Raji (cell line): ENCODE results near the gene UBA1.

Source experiments
- POLR2A ChIP-seq: IDR thresholded peaks from 2 replicates; pipeline ENCODE4 v1.6.1; 2011; ENCODE audit warnings: low read depth, low read length, control low read depth; ENCODE audit not compliant: insufficient read depth

UBA1 gene

DNA sequence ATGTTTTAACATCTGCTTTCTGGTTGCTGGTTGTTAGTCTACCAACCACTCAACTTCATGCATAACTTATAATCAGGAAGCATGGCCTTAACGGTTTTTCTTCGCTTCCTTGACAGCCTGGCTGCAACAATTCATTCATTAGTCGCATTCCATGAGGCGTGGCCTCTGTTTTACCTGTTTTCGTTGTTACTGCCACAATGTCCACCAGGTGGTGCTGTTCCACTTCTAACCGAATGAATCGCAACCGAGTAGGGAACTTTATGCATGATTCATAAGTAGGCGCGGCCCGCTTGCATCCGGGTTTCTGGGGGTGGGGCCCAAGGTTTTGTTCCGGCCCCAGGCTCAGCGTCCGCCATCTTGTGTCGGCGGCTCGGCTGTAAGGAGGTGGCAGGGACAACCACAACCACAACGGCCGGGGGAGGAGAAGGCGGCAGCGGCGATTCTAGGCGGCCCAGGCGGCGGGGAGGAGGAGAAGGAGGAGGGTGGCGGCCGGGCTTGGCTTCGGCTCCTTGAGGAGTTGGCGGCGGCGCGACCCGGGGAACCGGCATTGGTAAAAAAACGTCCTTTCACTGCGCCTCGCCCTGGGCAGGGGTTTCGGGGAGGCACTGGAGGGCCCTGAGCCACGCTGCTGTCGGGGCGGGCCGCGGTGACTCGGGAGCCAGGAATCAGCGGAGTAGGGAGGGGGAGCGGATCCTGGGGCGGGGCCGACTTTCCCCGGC lies at the start of gene UBA1:
TSS of gene UBA1 (plus strand) at position 355 of the 719 bp plus-strand sequence. CDS start 4,974 bp downstream, outside the sequence.
- peak; percentile 60 for TF ChIP-seq POLR2A

DNA sequence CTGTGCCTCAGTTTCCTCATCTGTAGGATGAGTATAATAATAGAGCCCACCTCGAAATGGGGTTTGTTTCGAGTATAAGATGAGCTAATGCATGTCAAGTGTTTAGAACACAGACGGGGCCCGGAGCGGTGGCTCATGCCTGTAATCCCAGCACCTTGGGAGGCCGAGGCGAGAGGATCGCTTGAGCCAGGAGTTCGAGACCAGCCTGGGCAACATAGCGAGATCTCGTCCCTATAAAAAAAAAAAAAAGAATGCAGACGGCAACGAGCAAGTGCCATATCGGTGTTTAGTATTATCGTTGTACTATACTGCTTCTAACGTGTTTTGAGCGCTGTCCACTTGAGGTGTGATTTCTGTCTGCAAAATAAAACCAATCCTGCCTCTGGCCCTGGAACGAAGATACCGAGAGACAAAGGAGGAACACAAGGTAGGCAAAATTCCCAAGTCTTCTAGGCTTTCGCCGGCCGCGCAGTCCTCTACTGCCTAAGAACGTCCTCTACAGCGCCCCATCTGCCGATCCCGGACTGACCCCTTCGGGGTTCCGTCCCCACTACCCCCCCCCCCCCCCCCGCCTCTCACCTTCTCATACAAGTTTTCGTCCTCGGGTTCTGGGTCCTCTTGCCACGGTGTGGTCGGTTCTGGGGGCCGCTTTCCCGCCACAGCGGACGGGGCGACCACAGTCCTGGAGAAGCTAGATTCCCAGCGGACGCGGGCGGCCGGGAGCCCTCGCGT lies 49.6 kb upstream of the UBA1 start:
- no peak for TF ChIP-seq POLR2A

DNA sequence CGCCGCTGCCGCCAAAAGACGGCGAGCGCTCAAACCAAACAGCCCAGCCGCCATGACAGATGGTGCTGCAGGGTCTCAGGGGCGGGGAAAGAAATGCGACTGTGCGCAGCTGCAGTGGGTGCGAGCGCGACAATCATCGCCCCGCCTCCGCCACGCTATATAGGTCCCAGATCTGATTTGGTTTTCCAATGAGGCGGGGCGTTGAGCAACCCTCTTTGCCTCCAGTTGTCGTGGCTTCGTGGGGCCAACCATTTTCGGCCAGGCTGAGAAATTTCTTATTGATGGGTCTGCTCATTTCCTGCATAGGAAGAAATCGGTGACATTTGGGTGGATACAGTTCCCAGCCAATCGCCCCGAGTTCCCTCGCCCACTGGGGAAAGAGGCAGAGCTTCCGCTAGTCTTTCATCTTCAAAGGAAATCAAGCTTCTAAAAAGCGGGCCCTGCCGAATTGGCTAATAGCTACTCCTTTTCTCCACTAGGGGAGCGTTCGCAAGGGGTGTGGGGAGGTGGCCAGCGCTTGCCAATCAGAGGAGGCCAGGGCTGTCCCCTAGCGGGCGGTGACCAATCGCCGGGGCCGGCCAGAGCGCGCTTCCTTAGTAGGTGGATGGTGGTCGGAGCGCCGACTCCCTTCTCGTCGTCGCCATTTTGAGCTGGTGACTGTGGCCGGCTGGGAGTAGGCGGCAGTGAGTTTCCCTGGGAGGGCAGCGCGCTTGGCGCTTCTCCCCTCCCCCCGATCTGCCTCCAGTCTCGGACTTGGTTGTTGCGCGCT lies 48.8 kb upstream of the UBA1 start, which contains the start of the genes NDUFB11 and RBM10:
TSS of gene NDUFB11 (minus strand) at position 77 of the 769 bp plus-strand sequence. CDS start at position 54, 23 bp downstream.
TSS of gene RBM10 (plus strand) at position 596 of the 769 bp plus-strand sequence. CDS start 2,261 bp downstream, outside the sequence.
- TF ChIP-seq POLR2A: peak; percentile 69

DNA sequence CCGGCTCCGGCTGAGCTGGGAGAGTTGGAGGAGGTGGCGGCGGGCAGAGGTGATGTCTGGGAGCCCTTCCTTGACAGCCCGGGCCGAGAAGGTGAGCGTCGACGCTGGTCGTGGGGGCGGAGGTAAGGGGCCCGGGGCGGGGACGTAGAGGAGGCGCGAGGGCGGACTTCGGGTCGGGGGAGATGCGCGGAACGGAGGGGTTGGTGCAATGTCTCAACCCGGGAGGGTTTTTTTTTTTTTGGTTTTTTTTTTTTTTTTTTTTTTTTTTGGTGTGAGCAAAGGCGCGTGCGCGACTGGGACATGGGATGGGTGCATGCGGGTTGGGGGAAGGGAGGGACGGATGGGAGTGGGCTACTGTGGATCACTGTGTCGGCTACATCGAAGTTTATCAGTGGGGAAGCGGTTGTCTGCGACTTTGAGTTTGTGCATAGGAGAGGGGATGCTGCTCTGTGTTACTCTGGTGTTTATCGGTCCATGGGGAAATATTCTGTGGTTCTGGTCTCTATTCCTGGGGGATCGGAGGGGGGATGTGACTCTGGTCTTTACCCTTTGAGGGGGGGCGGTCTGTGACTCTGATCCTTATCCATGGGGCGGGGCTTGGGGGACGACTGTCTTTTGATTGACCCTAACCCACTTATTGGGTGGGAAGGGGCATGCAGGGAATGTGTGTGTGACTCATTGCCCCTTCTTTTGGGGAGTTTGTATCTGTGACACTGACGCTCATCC lies 48.1 kb upstream of the UBA1 start:
- no peak for TF ChIP-seq POLR2A

DNA sequence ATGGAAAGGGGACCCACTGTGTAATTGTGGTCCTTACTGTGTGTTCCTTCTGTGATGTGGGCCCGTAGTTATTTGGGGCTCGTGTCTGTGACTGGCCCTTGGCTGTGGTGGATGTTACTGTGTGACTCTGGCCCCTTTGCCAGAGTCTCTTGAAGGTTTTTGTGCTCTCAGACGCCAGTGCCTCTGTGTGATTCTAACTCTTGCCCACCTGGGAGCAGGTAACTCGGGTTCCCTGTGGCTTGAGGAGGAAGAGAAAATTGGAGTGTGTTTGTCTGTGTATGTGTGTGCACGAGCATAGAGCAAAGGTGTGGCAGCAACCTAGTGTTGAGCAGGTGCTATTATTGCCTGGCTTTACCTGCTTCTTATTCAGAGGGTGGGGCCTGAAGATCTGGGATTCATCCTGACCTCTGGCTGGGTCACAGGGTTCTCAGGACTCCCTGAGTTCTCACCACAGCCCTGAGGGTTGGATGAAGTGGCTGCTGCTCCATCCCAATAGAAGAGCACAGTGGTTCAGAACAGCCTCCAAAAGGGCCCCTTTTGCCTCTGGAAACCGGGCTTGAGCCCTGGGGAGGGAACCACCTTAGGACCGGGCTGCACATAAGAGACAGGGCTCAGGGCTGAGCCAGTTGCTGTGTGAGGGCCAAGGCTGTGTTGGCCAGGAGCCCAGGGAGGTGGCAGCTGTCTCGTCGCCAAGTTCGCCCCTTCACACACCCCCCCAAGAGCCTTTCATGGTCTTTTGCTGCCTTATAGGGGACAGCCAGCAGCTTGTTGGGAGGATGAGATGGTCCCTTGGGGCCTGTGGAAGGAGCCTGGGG lies 47.3 kb upstream of the UBA1 start:
- TF ChIP-seq POLR2A: no peak

DNA sequence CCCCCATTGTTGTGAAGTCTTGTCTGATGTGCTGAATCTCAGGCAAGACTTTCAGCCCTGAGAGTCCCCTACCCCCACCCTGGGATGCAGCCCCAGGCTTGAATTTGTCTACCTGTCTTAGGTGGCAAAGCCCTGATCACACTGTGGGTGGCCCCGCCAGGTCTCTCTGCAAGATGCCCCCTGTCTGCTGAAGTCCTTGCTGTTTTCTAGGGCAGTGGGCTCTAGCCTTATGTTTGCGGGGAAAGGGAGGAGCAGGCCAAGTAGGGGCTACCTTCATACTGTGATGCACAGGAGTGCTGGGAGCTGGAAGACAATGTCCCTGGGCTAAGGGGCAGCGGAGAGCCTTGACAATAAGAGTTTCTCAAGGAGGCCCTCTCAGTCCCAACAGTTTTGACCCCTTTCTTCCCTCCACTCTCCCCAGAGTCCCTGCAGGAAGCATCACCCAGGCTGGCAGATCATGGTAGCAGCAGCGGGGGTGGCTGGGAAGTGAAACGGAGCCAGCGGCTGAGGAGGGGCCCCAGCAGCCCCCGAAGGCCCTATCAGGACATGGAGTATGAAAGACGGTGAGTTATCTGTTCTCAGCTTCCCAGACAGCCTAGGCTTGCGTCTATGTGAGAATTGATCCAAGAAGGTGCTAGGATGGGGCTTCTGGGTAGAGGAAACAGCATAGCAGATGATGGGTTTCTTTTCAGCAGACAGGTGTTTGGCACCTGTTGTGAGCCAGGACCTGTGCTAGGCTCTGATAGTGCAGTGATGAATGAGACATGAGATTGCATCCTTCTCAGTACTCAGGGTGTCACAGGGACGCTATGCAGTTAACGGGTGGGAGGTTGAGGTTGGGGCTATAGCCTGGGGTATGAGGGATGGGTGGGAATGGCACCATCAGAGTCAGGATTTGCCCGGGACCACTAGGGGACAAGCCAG lies 46.4 kb upstream of the UBA1 start:
- TF ChIP-seq POLR2A: no peak

DNA sequence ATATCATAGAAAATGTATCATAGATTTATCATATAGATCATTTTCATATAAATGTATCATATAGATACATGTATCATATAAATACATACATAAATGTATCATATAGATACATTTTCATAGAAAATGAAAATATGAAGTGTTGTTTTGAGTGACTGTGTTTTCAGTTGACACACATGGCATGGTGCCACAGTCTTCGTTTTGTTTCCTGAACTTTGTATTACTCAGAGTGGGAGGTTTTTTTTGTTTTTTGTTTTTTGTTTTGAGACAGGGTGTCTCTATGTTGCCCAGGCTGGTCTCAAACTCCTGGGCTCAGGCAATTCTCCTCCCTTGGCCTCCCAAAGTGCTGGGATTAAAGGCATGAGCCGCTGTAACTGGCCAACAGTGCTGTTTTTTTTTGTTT lies 44.7 kb upstream of the UBA1 start:
- TF ChIP-seq POLR2A: no peak

DNA sequence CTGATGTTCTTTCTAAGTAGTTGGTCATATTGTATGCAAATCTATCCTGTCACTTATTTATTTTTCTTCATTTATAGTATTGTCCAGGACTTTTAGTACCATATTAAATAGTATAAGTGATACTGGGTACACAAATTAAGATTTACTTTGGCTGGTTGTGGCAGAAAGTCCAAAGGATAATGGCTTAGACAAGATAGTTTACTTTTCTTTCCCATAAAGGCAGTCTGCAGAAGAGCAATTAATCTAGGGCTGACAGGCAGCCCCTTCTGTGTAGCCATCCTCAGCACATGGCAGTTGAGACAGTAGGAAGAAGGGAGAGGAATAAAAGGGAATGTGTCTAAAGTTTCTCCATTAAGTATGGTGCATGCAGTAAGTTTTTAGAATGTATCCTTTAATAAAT lies 42.2 kb upstream of the UBA1 start:
- TF ChIP-seq POLR2A: no peak

DNA sequence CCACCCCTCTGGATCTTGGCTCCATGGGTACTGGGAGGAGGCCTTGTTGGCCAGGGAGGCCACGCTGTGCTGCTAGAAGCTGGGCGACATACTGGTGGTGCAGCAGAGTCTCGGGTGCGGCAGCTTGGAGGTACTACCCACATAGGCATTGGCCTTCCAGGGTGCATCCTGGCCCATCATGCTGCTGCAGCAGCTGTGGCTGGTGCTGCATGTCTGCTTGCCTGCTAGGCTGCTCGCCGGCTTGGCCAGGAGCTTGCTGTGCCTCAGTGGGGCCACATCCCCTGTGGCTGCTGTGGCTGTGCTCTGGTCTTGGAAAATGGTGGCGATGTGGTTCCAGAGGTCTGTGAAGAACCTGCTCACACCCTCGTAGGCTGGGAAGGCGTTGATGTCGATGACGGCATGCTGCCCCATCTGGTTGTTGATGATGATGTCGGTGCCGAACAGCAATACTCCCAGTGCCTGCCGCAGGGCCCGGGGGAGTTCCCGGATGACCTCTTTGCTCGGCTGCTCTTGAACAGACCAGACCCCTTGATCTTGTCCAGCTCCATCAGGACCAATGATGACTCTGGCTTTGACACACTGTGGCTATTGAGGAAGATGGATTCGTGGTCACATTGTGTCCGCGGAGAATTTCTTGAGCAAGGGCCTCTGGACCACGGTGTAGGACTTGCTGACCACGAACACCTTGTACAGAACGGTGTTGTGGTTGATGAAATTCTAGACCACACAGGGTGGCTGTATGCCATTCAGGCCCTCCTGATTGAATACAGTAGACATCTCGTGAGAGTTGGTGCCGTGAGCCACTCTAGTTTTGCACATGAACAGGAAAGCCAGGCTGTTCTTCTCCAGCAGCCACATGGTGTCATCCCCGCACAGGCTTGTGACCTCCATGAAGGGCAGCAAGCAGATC lies 36.8 kb upstream of the UBA1 start:
- no peak for TF ChIP-seq POLR2A

DNA sequence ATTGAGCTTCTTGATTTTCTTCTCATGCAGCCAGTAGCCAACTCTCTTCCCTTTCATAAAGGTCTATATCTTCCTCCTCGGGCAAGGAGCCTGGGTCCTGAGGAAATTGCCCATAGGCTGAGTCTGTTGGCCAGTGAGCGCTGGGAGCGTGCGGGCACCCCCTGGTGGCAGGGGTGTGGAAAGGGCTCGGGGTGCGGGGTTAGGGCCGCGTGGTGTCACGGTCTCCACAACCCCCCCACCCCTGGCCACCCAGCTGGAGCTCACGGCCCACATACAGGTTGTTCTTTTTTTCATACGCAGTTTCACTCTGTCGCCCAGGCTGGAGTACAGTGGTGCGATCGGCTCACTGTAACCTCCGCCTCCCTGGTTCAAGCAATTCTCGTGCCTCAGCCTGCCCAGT lies 35.5 kb upstream of the UBA1 start:
- no peak for TF ChIP-seq POLR2A

DNA sequence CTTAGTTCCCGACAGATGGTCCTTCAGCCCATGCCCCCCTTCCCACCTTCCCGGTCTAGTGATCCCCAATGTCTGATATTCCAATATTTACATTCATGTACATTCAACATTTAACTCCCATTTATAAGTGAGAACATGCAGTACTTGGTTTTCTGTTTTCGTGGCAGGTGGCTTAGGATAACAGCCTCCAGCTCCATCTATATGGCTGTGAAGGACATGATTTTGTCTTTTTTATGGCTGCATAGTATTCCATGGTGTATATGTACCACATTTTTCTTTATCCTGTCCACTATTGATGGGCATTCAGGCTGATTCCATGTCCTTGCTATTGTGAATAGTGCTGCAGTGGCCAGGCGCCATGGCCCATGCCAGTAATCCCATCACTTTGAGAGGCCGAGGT lies 34.8 kb upstream of the UBA1 start:
- no peak for TF ChIP-seq POLR2A

DNA sequence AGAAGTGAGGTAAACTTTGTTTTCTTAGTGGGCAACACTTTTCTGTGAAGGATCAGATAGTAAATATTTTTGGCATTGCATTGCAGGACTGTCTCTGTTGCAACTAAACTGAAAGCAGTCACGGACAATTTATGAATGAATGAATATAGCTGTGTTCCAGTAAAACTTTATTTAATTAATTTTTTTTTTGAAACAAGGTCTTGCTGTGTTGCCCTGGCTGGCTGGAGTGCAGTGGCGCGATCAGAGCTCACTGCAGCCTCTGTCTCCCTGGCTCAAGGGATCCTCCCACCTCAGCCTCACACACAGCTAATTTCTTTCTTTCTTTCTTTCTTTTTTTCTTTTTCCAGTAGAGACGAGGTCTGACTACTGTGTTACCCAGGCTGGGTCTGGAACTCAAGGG lies 32.8 kb upstream of the UBA1 start:
- no peak for TF ChIP-seq POLR2A
